T-cell (primary cell): ENCODE measurements around the gene B3GALT4. TPM values are rescaled to one million over a fixed set of nuclear protein-coding genes. Genes with fewer than 3 reads are reported as not detected.
"Not testable (repeated sequence)": the region's sequence is repeated elsewhere in the genome, so short reads cannot be mapped to it uniquely, and the experiment has no call there.

Source experiments
- ATAC-seq, 4 experiments: fragments of 200-7000 bp in 3 of 4; fragments of 150-1000 bp in 1 of 4; cut with Tn5 transposase; replicated peaks in 1 of 4; 1 replicate in 3 of 4; 2 replicates in 1 of 4; pipeline ENCODE4 v1.10.0; 2021; ENCODE audit warnings: moderate library complexity in 3 of 4, mild to moderate bottlenecking in 2 of 4, moderate number of reproducible peaks in 1 of 4
- CTCF ChIA-PET, 2 donors: fragments of 300-600 bp; sonication (Branson Sonifier 250); formaldehyde crosslinking; loops; one replicate each; lab custom pipeline; 2022; ENCODE audit warnings: antibody characterized with exemption in 2 of 2; lab: Charles Lee
- POLR2A ChIA-PET, 2 donors: fragments of 300-600 bp; sonication (Branson Sonifier 250); formaldehyde crosslinking; loops; one replicate each; lab custom pipeline; 2022; ENCODE audit warnings: antibody characterized with exemption in 2 of 2; lab: Charles Lee
- DNase-seq, 35 experiments: peaks; one replicate each; pipeline versions ENCODE4 v3.0.0 to v3.0.0-alpha.2; 2013 to 2023
- H3K27ac ChIP-seq: one replicate; pipeline ENCODE4 v1.5.1; 2013; ENCODE audit warnings: low read length
- H3K27me3 ChIP-seq, 2 experiments: replicated peaks in 1 of 2; 1 replicate in 1 of 2; 2 replicates in 1 of 2; pipeline versions ENCODE4 v1.6.1 to v1.7.0; 2013; ENCODE audit warnings: low read length in 1 of 2, mixed read lengths in 1 of 2; ENCODE audit not compliant: control insufficient read depth in 2 of 2, insufficient read depth in 2 of 2; ENCODE audit errors: extremely low read depth in 1 of 2
- H3K36me3 ChIP-seq, 2 donors: 1 replicate in 1 of 2; 2 replicates in 1 of 2; pipeline versions ENCODE4 v1.6.1 to v1.7.0; 2013; ENCODE audit warnings: low read length in 1 of 2; ENCODE audit not compliant: control insufficient read depth in 2 of 2, insufficient read depth in 1 of 2; ENCODE audit errors: extremely low read depth in 1 of 2
- H3K4me1 ChIP-seq, 2 experiments: 1 replicate in 1 of 2; 2 replicates in 1 of 2; pipeline versions ENCODE4 v1.6.1 to v1.7.0; 2013; ENCODE audit warnings: low read length in 2 of 2, mixed read lengths in 1 of 2; ENCODE audit not compliant: insufficient read depth in 2 of 2, control insufficient read depth in 1 of 2; ENCODE audit errors: extremely low read depth in 1 of 2
- H3K4me3 ChIP-seq, 2 donors: 1 replicate in 1 of 2; 2 replicates in 1 of 2; pipeline versions ENCODE4 v1.5.1 to v1.7.0; 2013; ENCODE audit warnings: mild to moderate bottlenecking in 2 of 2, low read length in 1 of 2, moderate library complexity in 1 of 2; ENCODE audit not compliant: control insufficient read depth in 1 of 2; ENCODE audit errors: extremely low read depth in 1 of 2
- H3K9me3 ChIP-seq: 2 replicates; pipeline ENCODE4 v1.7.0; 2013
- H3K27ac Mint-ChIP-seq, 2 donors: one replicate each; pipeline ENCODE4 v1.8.0; 2020 to 2021; ENCODE audit warnings: mild to moderate bottlenecking in 2 of 2, mixed read lengths in 2 of 2
- H3K27me3 Mint-ChIP-seq, 2 donors: one replicate each; pipeline ENCODE4 v1.8.0; 2021 to 2022; ENCODE audit warnings: mixed read lengths in 2 of 2
- H3K36me3 Mint-ChIP-seq: one replicate; pipeline ENCODE4 v1.8.0; 2021; ENCODE audit warnings: mixed read lengths
- H3K4me1 Mint-ChIP-seq, 3 donors: one replicate each; pipeline ENCODE4 v1.8.0; 2020 to 2022; ENCODE audit warnings: mixed read lengths in 3 of 3, mild to moderate bottlenecking in 1 of 3
- H3K4me3 Mint-ChIP-seq, 3 donors: one replicate each; pipeline ENCODE4 v1.8.0; 2020 to 2022; ENCODE audit warnings: mild to moderate bottlenecking in 3 of 3, mixed read lengths in 3 of 3, moderate library complexity in 3 of 3
- H3K9me3 Mint-ChIP-seq, 3 donors: one replicate each; pipeline ENCODE4 v1.8.0; 2020 to 2022; ENCODE audit warnings: mixed read lengths in 3 of 3
- WGBS: methylation state at CpG from one replicate; pipeline ENCODE4 v1.1.5; 2013; ENCODE audit warnings: missing lambda C conversion rate; ENCODE audit not compliant: insufficient coverage; 5-methylcytosine and 5-hydroxymethylcytosine counted together
- total RNA-seq, 35 experiments: library from RNA in 6 of 35; stranded (reverse) in 6 of 35; fragments of 120-200 nt in 1 of 35; gene quantifications; one replicate each; pipeline versions ENCODE4 v1.2.1 to v1.2.4 and lab custom pipeline; 2013 to 2026

The B3GALT4 gene
- total RNA-seq, 5 donors from 2014 or later (not counting 1 experiment from before 2014, with no cell fraction given), result 12.2 to 47.2 (median 40.4) TPM

DNA sequence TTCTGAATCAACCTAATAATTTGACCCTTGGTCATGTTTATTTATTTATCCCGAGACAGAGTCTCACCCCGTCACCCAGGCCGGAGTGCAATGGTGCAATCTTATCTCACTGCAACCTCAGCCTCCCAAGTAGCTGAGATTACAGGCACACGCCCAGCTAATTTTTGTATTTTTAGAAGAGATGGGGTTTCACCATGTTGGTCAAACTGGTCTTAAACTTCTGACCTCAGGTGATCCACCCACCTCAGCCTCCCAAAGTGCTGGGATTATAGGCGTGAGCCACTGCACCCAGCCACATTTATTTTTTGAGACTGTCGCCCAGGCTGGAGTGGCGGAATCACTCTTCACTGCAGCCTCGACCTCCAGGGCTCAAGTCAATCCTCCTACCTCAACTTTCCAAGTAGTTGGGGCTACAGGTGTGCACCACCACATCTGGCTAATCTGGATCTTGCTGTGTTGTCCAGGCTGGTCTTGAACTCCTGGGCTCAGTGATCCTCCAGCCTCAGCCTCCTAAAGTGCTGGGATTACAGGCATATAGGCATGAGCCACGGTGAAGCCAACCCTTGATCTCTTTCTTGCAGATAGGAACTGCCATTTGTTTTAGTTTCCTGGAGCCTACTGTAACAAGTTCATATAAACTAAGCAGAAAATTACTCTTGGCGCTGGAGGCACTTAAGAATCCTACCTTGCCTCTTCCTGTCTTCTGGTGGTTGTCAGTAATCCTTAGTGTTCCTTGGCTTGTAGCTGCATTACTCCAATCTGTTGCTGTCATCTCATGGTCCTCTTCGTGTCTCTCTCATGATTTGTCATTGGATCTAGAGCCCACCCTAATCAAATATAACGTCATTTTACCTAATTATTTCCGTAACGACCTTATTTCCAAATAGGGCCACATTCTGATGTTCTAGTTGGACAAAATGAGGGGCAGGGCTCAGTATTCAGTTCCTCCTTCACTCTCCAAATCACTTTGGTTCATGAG, 2.7 kb upstream of the B3GALT4 start:
- Mint-ChIP-seq H3K9me3 (no peaks in the 10 kb centered on the region), H3K4me3 (peak overlapping the region; percentile 92 to 98 (median 94)), H3K27ac (peak overlapping the region; percentile 84 to 98), H3K27me3 (no peaks in the 10 kb centered on the region), H3K4me1 (peaks cover 75 to 84% (median 76%) of the 10 kb centered on the region in 3 donors), H3K36me3 (peaks cover 38% of the 10 kb centered on the region)
- no peak for ATAC-seq
- H3K4me3 ChIP-seq, result no peak overlapping the region
- H3K27me3 ChIP-seq, result no peaks in the 10 kb centered on the region
- H3K27ac ChIP-seq, result peak overlapping the region; percentile 85
- ChIA-PET CTCF (no interaction called here), POLR2A (no interaction called here)
- H3K36me3 ChIP-seq, result peaks cover 0 to 53% of the 10 kb centered on the region in 2 donors
- WGBS, result 47% methylated on average over 5 of the region's 14 CpGs
- DNase-seq, result no peak
- peaks cover 38 to 81% of the 10 kb centered on the region in 2 experiments for H3K4me1 ChIP-seq
- H3K9me3 ChIP-seq, result no peaks in the 10 kb centered on the region

- peaks cover 67 to 79% (median 68%) of the 10 kb centered on the region in 3 donors for H3K4me1 Mint-ChIP-seq
- 47% methylated on average over 2 of the region's 16 CpGs for WGBS
- ChIA-PET CTCF (interaction anchor here in 1 of 2 donors (0.7 to 1.4 kb wide), 3 partner anchors 28 to 160 kb away, joined by 3 read pairs; no protein-coding TSS in a partner anchor), POLR2A (interaction anchor here (0.5 to 3.0 kb wide), 3 partner anchors 13 to 67 kb away, joined by 5 to 10 read pairs (median 8); partner anchors contain the start of genes PFDN6 (in 2 of the 2) and WDR46 (in 2 of the 2))
- Histone ChIP-seq H3K4me3 (peak overlapping the region; percentile 60 to 83), H3K27ac (peak overlapping the region; percentile 82), H3K36me3 (peaks cover 2 to 59% of the 10 kb centered on the region in 2 donors), H3K4me1 (peaks cover 36 to 85% of the 10 kb centered on the region in 2 experiments)
- H3K4me3 Mint-ChIP-seq, result peak overlapping the region; percentile 75 to 94 (median 92)
- H3K27me3 Mint-ChIP-seq, ATAC-seq, H3K9me3 Mint-ChIP-seq, DNase-seq, H3K27me3 ChIP-seq, H3K9me3 ChIP-seq: not testable (repeated sequence)
- H3K36me3 Mint-ChIP-seq, result peaks cover 38% of the 10 kb centered on the region
- H3K27ac Mint-ChIP-seq, result peak overlapping the region; percentile 92 to 94
Observed at GRCh38 chr6:33275795-33276580, 935 bp upstream of the B3GALT4 start.

GRCh38 chr6:33276581-33276863, 401 bp upstream of the B3GALT4 start:
- Histone ChIP-seq H3K9me3 (no peaks in the 10 kb centered on the region), H3K4me3 (peak overlapping the region; percentile 60 to 83), H3K27ac (peak overlapping the region; percentile 82), H3K36me3 (peaks cover 7 to 64% of the 10 kb centered on the region in 2 donors), H3K27me3 (no peaks in the 10 kb centered on the region), H3K4me1 (peaks cover 35 to 80% of the 10 kb centered on the region in 2 experiments)
- DNase-seq (no peak), ATAC-seq (no peak)
- Mint-ChIP-seq H3K4me3 (peak overlapping the region; percentile 75 to 94 (median 92)), H3K9me3 (no peaks in the 10 kb centered on the region), H3K27me3 (no peaks in the 10 kb centered on the region), H3K36me3 (peaks cover 43% of the 10 kb centered on the region), H3K4me1 (peaks cover 64 to 79% (median 68%) of the 10 kb centered on the region in 3 donors), H3K27ac (peak overlapping the region; percentile 92 to 94)
- ChIA-PET CTCF (interaction anchor here in 1 of 2 donors (0.9 to 1.4 kb wide), 3 partner anchors 28 to 161 kb away, joined by 3 to 4 read pairs (median 3); no protein-coding TSS in a partner anchor), POLR2A (interaction anchor here (0.5 to 3.0 kb wide), 4 partner anchors 12 to 66 kb away, joined by 5 to 10 read pairs (median 7); partner anchors contain the start of genes PFDN6 (in 2 of the 2) and WDR46 (in 2 of the 2))

DNA sequence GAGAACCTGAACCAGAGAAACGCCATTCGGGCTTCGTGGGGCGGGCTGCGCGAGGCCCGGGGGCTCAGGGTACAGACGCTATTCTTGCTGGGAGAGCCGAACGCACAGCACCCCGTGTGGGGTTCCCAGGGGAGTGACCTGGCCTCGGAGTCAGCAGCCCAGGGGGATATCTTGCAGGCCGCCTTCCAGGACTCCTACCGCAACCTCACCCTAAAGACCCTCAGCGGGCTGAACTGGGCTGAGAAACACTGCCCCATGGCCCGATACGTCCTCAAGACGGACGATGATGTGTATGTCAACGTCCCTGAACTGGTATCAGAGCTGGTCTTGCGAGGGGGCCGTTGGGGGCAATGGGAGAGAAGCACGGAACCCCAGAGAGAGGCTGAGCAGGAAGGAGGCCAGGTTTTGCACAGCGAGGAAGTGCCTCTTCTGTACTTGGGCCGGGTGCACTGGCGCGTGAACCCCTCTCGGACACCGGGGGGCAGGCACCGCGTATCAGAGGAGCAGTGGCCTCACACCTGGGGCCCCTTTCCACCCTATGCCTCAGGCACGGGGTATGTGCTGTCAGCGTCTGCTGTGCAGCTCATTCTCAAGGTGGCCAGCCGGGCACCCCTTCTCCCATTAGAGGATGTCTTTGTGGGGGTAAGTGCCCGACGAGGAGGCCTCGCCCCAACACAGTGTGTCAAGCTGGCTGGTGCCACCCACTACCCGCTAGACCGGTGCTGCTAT, 904 bp downstream of the B3GALT4 start:
- Mint-ChIP-seq H3K4me1 (peaks cover 59 to 67% (median 61%) of the 10 kb centered on the region in 3 donors), H3K9me3 (no peaks in the 10 kb centered on the region), H3K27me3 (no peaks in the 10 kb centered on the region), H3K4me3 (peak overlapping the region; percentile 90 to 94 (median 92)), H3K36me3 (peaks cover 37% of the 10 kb centered on the region), H3K27ac (peak overlapping the region; percentile 94 to 96)
- peaks cover 28 to 72% of the 10 kb centered on the region in 2 experiments for H3K4me1 ChIP-seq
- H3K36me3 ChIP-seq, result peaks cover 10 to 72% of the 10 kb centered on the region in 2 donors
- POLR2A ChIA-PET, result interaction anchor here (0.5 to 3.0 kb wide), 9 partner anchors 11 to 1082 kb away, joined by 3 to 10 read pairs (median 3); partner anchors contain the start of genes PFDN6 (in 2 of the 2), WDR46 (in 2 of the 2), CUTA (in 1 of the 2) and ZBTB22 (in 1 of the 2)
- WGBS, result 23% methylated on average over 31 of the region's 39 CpGs
- DNase-seq (peak in 16 of 35 experiments; percentile 7 to 51 (median 26)), ATAC-seq (peak in 3 of 4 experiments; percentile 3 to 25 (median 7))
- H3K9me3 ChIP-seq, result no peaks in the 10 kb centered on the region
- CTCF ChIA-PET, result interaction anchor here (0.6 to 1.9 kb wide), 10 partner anchors 11 to 307 kb away, joined by 3 to 6 read pairs (median 4); partner anchors contain the start of genes PFDN6 (in 1 of the 2), RGL2 (in 1 of the 2) and WDR46 (in 1 of the 2)
- H3K4me3 ChIP-seq, result peak overlapping the region; percentile 60 to 83
- H3K27ac ChIP-seq, result peak overlapping the region; percentile 72
- no peaks in the 10 kb centered on the region for H3K27me3 ChIP-seq

DNA sequence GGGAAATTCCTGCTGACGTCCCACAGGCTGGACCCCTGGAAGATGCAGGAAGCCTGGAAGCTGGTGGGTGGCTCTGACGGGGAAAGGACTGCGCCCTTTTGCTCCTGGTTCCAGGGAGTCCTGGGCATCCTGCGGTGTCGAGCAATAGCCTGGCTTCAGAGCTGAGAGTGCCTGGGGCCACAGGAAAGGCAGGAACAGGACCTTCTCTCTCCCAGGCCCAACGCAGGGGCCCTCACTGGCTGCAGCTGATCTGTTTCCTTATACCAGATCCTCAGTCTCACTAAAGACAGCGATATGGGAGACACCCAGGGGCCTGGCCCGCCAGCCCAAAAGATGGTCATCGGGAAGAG, 1.4 kb downstream of the B3GALT4 start:
- Mint-ChIP-seq H3K36me3 (peaks cover 34% of the 10 kb centered on the region), H3K4me1 (peaks cover 53 to 61% (median 55%) of the 10 kb centered on the region in 3 donors), H3K9me3 (no peaks in the 10 kb centered on the region), H3K27ac (peak overlapping the region; percentile 94 to 96), H3K27me3 (no peaks in the 10 kb centered on the region), H3K4me3 (peak overlapping the region; percentile 90 to 94 (median 92))
- CTCF ChIA-PET, result interaction anchor here in 1 of 2 donors (0.6 to 1.9 kb wide), 2 partner anchors 10 to 39 kb away, joined by 5 to 6 read pairs; partner anchors contain the start of genes PFDN6, WDR46 and ZBTB22
- Histone ChIP-seq H3K36me3 (peaks cover 10 to 73% of the 10 kb centered on the region in 2 donors), H3K4me1 (peaks cover 22 to 66% of the 10 kb centered on the region in 2 experiments), H3K27ac (peak overlapping the region; percentile 72), H3K4me3 (peak overlapping the region in 1 of 2 donors; percentile 83), H3K27me3 (no peaks in the 10 kb centered on the region), H3K9me3 (no peaks in the 10 kb centered on the region)
- DNase-seq, result no peak
- WGBS, result 90% methylated on average over 7 of the region's 9 CpGs
- POLR2A ChIA-PET, result interaction anchor here in 1 of 2 donors (0.7 to 3.0 kb wide), 2 partner anchors 11 to 28 kb away, joined by 3 to 10 read pairs; partner anchors contain the start of genes PFDN6 and WDR46
- ATAC-seq, result no peak
